Measurements from ENCODE around the gene SPC25. TPM values are rescaled to one million over a fixed set of nuclear protein-coding genes. Genes with fewer than 3 reads are reported as not detected.

SPC25 gene
- total RNA-seq, 1 experiment from 2014 or later, result 20.7 TPM

- Histone ChIP-seq H3K36me3 (ENCODE audit: low read depth) (no peaks in the 10 kb centered on the region), H4K20me1 (ENCODE audit: insufficient read depth) (no peaks in the 10 kb centered on the region), H3K4me3 (no peak overlapping the region), H3K27me3 (ENCODE audit: insufficient read depth, low read depth) (no peaks in the 10 kb centered on the region), H3K79me2 (ENCODE audit: low read depth) (no peaks in the 10 kb centered on the region), H3F3A (ENCODE audit: insufficient read depth, low read depth) (no peaks in the 10 kb centered on the region), H3K9me3 (ENCODE audit: insufficient read depth, low read depth) (no peaks in the 10 kb centered on the region), H2AFZ (no peak overlapping the region), H3K27ac (no peak overlapping the region), H3K4me1 (replicated peaks; ENCODE audit: insufficient read depth) (no peaks in the 10 kb centered on the region), H3K9me2 (ENCODE audit: insufficient read depth) (no peaks in the 10 kb centered on the region), H3K4me2 (no peak overlapping the region)
- TF ChIP-seq EZH2 (IDR thresholded peaks at IDR 0.05; ENCODE audit: low read depth), result no peak
- TF ChIP-seq CTCF (conservative IDR thresholded peaks at IDR 0.05), result no peak
- no peak for DNase-seq
- POLR2A ChIA-PET (ENCODE audit: unreplicated experiment), result no interaction called here
- intact Hi-C loops (cut with micrococcal nuclease; ENCODE audit: unreplicated experiment), result no loop called here
- CTCF ChIA-PET, result interaction anchor here (0.7 kb wide), 1 partner anchor 466 kb away, joined by 3 read pairs; no protein-coding TSS in a partner anchor
- no TSS peak for BruUV-seq (replicated peaks)
Measured at GRCh38 chr2:168910330-168910729, 20.1 kb upstream of the SPC25 start.

GRCh38 chr2:168907940-168908662 is 17.9 kb upstream of the SPC25 start:
- Histone ChIP-seq H3K4me3 (no peak overlapping the region), H2AFZ (no peak overlapping the region), H3K27me3 (ENCODE audit: insufficient read depth, low read depth) (no peaks in the 10 kb centered on the region), H3K9me3 (ENCODE audit: insufficient read depth, low read depth) (no peaks in the 10 kb centered on the region), H3K9me2 (ENCODE audit: insufficient read depth) (no peaks in the 10 kb centered on the region), H3K4me2 (no peak overlapping the region), H3K4me1 (replicated peaks; ENCODE audit: insufficient read depth) (no peaks in the 10 kb centered on the region), H3K79me2 (ENCODE audit: low read depth) (no peaks in the 10 kb centered on the region), H3K27ac (no peak overlapping the region), H3K36me3 (ENCODE audit: low read depth) (no peaks in the 10 kb centered on the region), H4K20me1 (ENCODE audit: insufficient read depth) (no peaks in the 10 kb centered on the region), H3F3A (ENCODE audit: insufficient read depth, low read depth) (no peaks in the 10 kb centered on the region)
- POLR2A ChIA-PET (ENCODE audit: unreplicated experiment), result no interaction called here
- BruUV-seq (replicated peaks), result no TSS peak
- CTCF ChIA-PET, result no interaction called here
- TF ChIP-seq EZH2 (IDR thresholded peaks at IDR 0.05; ENCODE audit: low read depth), result no peak
- no peak for TF ChIP-seq CTCF (conservative IDR thresholded peaks at IDR 0.05)
- intact Hi-C loops (cut with micrococcal nuclease; ENCODE audit: unreplicated experiment), result no loop called here
- no peak for DNase-seq

- H3K79me2 ChIP-seq (ENCODE audit: low read depth), result no peaks in the 10 kb centered on the region
- no peaks in the 10 kb centered on the region for H3F3A ChIP-seq (ENCODE audit: insufficient read depth, low read depth)
- intact Hi-C loops (cut with micrococcal nuclease; ENCODE audit: unreplicated experiment), result no loop called here
- no peak for TF ChIP-seq EZH2 (IDR thresholded peaks at IDR 0.05; ENCODE audit: low read depth)
- H3K9me3 ChIP-seq (ENCODE audit: insufficient read depth, low read depth), result no peaks in the 10 kb centered on the region
- no peak overlapping the region for H3K4me3 ChIP-seq
- H3K27me3 ChIP-seq (ENCODE audit: insufficient read depth, low read depth), result no peaks in the 10 kb centered on the region
- no peak overlapping the region for H3K4me2 ChIP-seq
- no peak overlapping the region for H2AFZ ChIP-seq
- no peaks in the 10 kb centered on the region for H3K9me2 ChIP-seq (ENCODE audit: insufficient read depth)
- POLR2A ChIA-PET (ENCODE audit: unreplicated experiment), result no interaction called here
- no peaks in the 10 kb centered on the region for H3K36me3 ChIP-seq (ENCODE audit: low read depth)
- H3K4me1 ChIP-seq (replicated peaks; ENCODE audit: insufficient read depth), result no peaks in the 10 kb centered on the region
- H3K27ac ChIP-seq, result no peak overlapping the region
- BruUV-seq (replicated peaks), result no TSS peak
- no peak for DNase-seq
- no peaks in the 10 kb centered on the region for H4K20me1 ChIP-seq (ENCODE audit: insufficient read depth)
- CTCF ChIA-PET, result no interaction called here
Measured at GRCh38 chr2:168904358-168904757, 14.1 kb upstream of the SPC25 start.

GRCh38 chr2:168903888-168904287 is 13.7 kb upstream of the SPC25 start:
- BruUV-seq (replicated peaks), result no TSS peak
- no peak for DNase-seq
- no peaks in the 10 kb centered on the region for H3K9me3 ChIP-seq (ENCODE audit: insufficient read depth, low read depth)
- H3K4me2 ChIP-seq, result no peak overlapping the region
- TF ChIP-seq EZH2 (IDR thresholded peaks at IDR 0.05; ENCODE audit: low read depth) (no peak), CTCF (conservative IDR thresholded peaks at IDR 0.05) (no peak)
- H4K20me1 ChIP-seq (ENCODE audit: insufficient read depth), result no peaks in the 10 kb centered on the region
- no peaks in the 10 kb centered on the region for H3K9me2 ChIP-seq (ENCODE audit: insufficient read depth)
- H3K36me3 ChIP-seq (ENCODE audit: low read depth), result no peaks in the 10 kb centered on the region
- no peak overlapping the region for H3K4me3 ChIP-seq
- H3K79me2 ChIP-seq (ENCODE audit: low read depth), result no peaks in the 10 kb centered on the region
- intact Hi-C loops (cut with micrococcal nuclease; ENCODE audit: unreplicated experiment), result no loop called here
- ChIA-PET CTCF (no interaction called here), POLR2A (ENCODE audit: unreplicated experiment) (no interaction called here)
- no peak overlapping the region for H2AFZ ChIP-seq
- no peak overlapping the region for H3K27ac ChIP-seq
- no peaks in the 10 kb centered on the region for H3K4me1 ChIP-seq (replicated peaks; ENCODE audit: insufficient read depth)
- no peaks in the 10 kb centered on the region for H3F3A ChIP-seq (ENCODE audit: insufficient read depth, low read depth)
- no peaks in the 10 kb centered on the region for H3K27me3 ChIP-seq (ENCODE audit: insufficient read depth, low read depth)

All from PC-9 (cell line).